ENCODE measurements around the gene GCC2. TPM values are rescaled to one million over a fixed set of nuclear protein-coding genes. Genes with fewer than 3 reads are reported as not detected.
A peak's percentile ranks its signal among the peaks of the same experiment; 100 is the strongest.
"Not testable (repeated sequence)": the region's sequence is repeated elsewhere in the genome, so short reads cannot be mapped to it uniquely, and the experiment has no call there.

GCC2 gene
- total RNA-seq, 1 donor from 2014 or later = 34.3 TPM

- H3K36me3 Mint-ChIP-seq (ENCODE audit: unreplicated experiment) = peaks cover 14% of the 10 kb centered on the region
- H3K9me3 Mint-ChIP-seq (ENCODE audit: unreplicated experiment); DNase-seq (ENCODE audit: extremely low spot score, unreplicated experiment); H3K27me3 Mint-ChIP-seq (ENCODE audit: unreplicated experiment); H3K4me3 Mint-ChIP-seq (ENCODE audit: unreplicated experiment): not testable (repeated sequence)
- peak overlapping the region; percentile 70 for H3K27ac Mint-ChIP-seq (ENCODE audit: unreplicated experiment)
- H3K4me1 Mint-ChIP-seq (ENCODE audit: unreplicated experiment) = peaks cover 11% of the 10 kb centered on the region
Measured at GRCh38 chr2:108514478-108514877, 65.5 kb downstream of the GCC2 start.

GRCh38 chr2:108524688-108525087 lies 75.7 kb downstream of the GCC2 start:
- DNase-seq (ENCODE audit: extremely low spot score, unreplicated experiment); H3K27me3 Mint-ChIP-seq (ENCODE audit: unreplicated experiment); H3K9me3 Mint-ChIP-seq (ENCODE audit: unreplicated experiment): not testable (repeated sequence)

GRCh38 chr2:108525258-108525657 lies 76.3 kb downstream of the GCC2 start:
- H3K27ac Mint-ChIP-seq (ENCODE audit: unreplicated experiment); H3K4me1 Mint-ChIP-seq (ENCODE audit: unreplicated experiment); H3K36me3 Mint-ChIP-seq (ENCODE audit: unreplicated experiment); H3K4me3 Mint-ChIP-seq (ENCODE audit: unreplicated experiment); H3K27me3 Mint-ChIP-seq (ENCODE audit: unreplicated experiment); H3K9me3 Mint-ChIP-seq (ENCODE audit: unreplicated experiment); DNase-seq (ENCODE audit: extremely low spot score, unreplicated experiment): not testable (repeated sequence)

More at GRCh38 chr2:108524688-108525087, 75.7 kb downstream of the GCC2 start:
- H3K4me1 Mint-ChIP-seq (ENCODE audit: unreplicated experiment); H3K36me3 Mint-ChIP-seq (ENCODE audit: unreplicated experiment); H3K4me3 Mint-ChIP-seq (ENCODE audit: unreplicated experiment); H3K27ac Mint-ChIP-seq (ENCODE audit: unreplicated experiment): not testable (repeated sequence)

- no peak for DNase-seq (ENCODE audit: extremely low spot score, unreplicated experiment)
- peaks cover 22% of the 10 kb centered on the region for H3K4me1 Mint-ChIP-seq (ENCODE audit: unreplicated experiment)
- no peaks in the 10 kb centered on the region for H3K36me3 Mint-ChIP-seq (ENCODE audit: unreplicated experiment)
- no peak overlapping the region for H3K27ac Mint-ChIP-seq (ENCODE audit: unreplicated experiment)
- no peak overlapping the region for H3K4me3 Mint-ChIP-seq (ENCODE audit: unreplicated experiment)
- no peaks in the 10 kb centered on the region for H3K9me3 Mint-ChIP-seq (ENCODE audit: unreplicated experiment)
- no peak for TF ChIP-seq CTCF (IDR thresholded peaks at IDR 0.05)
- H3K27me3 Mint-ChIP-seq (ENCODE audit: unreplicated experiment) = no peaks in the 10 kb centered on the region
Measured at GRCh38 chr2:108531674-108532055, 82.7 kb downstream of the GCC2 start.

- DNase-seq (ENCODE audit: extremely low spot score, unreplicated experiment) = peak; percentile 97
- no peak for TF ChIP-seq CTCF (IDR thresholded peaks at IDR 0.05)
- peak within 1 kb of the TSS; percentile 95 for H3K27ac Mint-ChIP-seq (ENCODE audit: unreplicated experiment)
- peaks cover 39% of the 10 kb centered on the region for H3K4me1 Mint-ChIP-seq (ENCODE audit: unreplicated experiment)
- no peaks in the 10 kb centered on the region for H3K9me3 Mint-ChIP-seq (ENCODE audit: unreplicated experiment)
- no peaks in the 10 kb centered on the region for H3K36me3 Mint-ChIP-seq (ENCODE audit: unreplicated experiment)
- H3K4me3 Mint-ChIP-seq (ENCODE audit: unreplicated experiment) = peak within 1 kb of the TSS; percentile 94
- H3K27me3 Mint-ChIP-seq (ENCODE audit: unreplicated experiment) = no peaks in the 10 kb centered on the region
Measured at GRCh38 chr2:108533832-108534583, 85.0 kb downstream of the GCC2 start, which contains the start of gene LIMS1. Gene LIMS1, plus strand, starts transcription at chr2:108534470. Its CDS starts 93 bp downstream, at chr2:108534563.

GRCh38 chr2:108534584-108535356 lies 85.8 kb downstream of the GCC2 start:
- Mint-ChIP-seq H3K4me3 (ENCODE audit: unreplicated experiment) (peak overlapping the region; percentile 94), H3K4me1 (ENCODE audit: unreplicated experiment) (peaks cover 44% of the 10 kb centered on the region), H3K27me3 (ENCODE audit: unreplicated experiment) (no peaks in the 10 kb centered on the region), H3K27ac (ENCODE audit: unreplicated experiment) (peak overlapping the region; percentile 92), H3K36me3 (ENCODE audit: unreplicated experiment) (no peaks in the 10 kb centered on the region), H3K9me3 (ENCODE audit: unreplicated experiment) (no peaks in the 10 kb centered on the region)
- peak; percentile 85 for DNase-seq (ENCODE audit: extremely low spot score, unreplicated experiment)
- no peak for TF ChIP-seq CTCF (IDR thresholded peaks at IDR 0.05)
